HG02885 (cell line): ENCODE results near the gene CNTNAP2.

ENCODE experiments used
- ATAC-seq: cut with Tn5 transposase; IDR thresholded peaks from one replicate; pipeline ENCODE4 v1.9.1; 2021; ENCODE audit warnings: mild to moderate bottlenecking; ENCODE audit not compliant: unreplicated experiment, poor library complexity

CNTNAP2 gene

GRCh38 chr7:146411975-146412374, 295.4 kb downstream of the CNTNAP2 start:
- ATAC-seq, result no peak

DNA sequence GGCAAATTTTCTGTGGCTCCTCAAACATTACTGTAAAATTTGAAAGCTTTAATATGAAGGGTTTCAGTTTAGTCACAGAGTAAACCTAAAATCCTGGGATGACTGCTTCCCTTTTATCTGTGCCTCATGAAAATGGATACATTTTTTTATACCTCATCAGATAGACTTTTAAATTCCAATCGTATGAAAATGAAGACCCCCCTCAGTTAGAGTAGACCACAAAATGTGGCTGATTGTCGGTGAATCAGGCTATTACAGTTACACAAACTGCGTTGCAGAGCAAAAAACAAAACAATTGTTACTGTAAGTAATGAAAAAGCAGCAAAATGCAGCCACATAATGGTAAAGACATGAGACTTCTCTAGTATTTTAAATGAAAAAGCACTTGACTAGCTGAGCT, 296.2 kb downstream of the CNTNAP2 start:
- ATAC-seq, result no peak

- ATAC-seq, result no peak
Observed at GRCh38 chr7:146414373-146414772, 297.8 kb downstream of the CNTNAP2 start.

DNA sequence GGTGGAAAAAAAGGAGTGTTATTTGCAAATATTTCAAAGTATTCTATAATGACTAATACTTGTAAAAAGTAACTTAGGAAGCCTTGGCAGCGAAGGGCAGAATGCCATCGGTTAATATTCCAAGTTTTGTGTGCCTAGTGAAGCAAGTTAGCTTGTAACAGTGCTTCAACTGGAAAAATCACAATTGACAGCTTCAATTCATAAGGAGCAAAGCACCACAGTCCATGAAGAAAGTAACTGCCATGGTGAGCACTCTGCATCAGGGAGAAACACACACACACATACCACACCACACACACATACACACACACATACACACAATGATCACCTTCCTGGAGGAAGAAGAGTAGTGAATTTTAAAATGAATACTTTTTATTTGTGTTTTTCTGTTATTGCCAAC, 298.3 kb downstream of the CNTNAP2 start:
- ATAC-seq, result no peak

- ATAC-seq, result no peak
Observed at GRCh38 chr7:146417176-146417575, 300.6 kb downstream of the CNTNAP2 start.

- ATAC-seq, result no peak
Observed at GRCh38 chr7:146423446-146423845, 306.8 kb downstream of the CNTNAP2 start.

- no peak for ATAC-seq
Observed at GRCh38 chr7:146424084-146424483, 307.5 kb downstream of the CNTNAP2 start.

DNA sequence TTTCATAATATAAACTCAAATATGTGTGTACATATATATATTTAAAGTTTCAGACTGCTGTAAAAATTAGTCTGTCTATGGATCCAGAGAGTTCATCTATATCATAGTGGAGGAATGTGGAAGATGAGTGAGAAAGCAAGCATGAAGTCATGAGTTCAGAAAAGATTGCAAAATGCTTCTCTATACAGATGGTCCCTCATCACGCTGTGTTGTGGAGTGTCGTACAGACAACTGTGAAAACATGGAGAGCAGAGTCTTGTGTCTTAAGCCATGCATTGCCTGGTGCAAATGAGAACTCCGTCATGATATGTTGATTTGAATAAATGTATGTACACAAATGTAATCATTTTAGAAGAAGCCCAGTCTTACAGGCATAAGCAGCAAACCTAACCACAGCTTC, 316.9 kb downstream of the CNTNAP2 start:
- ATAC-seq, result no peak

- no peak for ATAC-seq
Observed at GRCh38 chr7:146443102-146443501, 326.5 kb downstream of the CNTNAP2 start.

GRCh38 chr7:146449625-146450024, 333.0 kb downstream of the CNTNAP2 start:
- no peak for ATAC-seq

GRCh38 chr7:146455091-146455655, 338.6 kb downstream of the CNTNAP2 start:
- ATAC-seq, result no peak

- no peak for ATAC-seq
Observed at GRCh38 chr7:146479040-146479439, 362.4 kb downstream of the CNTNAP2 start.

GRCh38 chr7:146486519-146486918, 369.9 kb downstream of the CNTNAP2 start:
- ATAC-seq, result no peak

- ATAC-seq, result no peak
Observed at GRCh38 chr7:146492017-146492416, 375.4 kb downstream of the CNTNAP2 start.

- ATAC-seq, result no peak
Observed at GRCh38 chr7:146494952-146495596, 378.5 kb downstream of the CNTNAP2 start.

DNA sequence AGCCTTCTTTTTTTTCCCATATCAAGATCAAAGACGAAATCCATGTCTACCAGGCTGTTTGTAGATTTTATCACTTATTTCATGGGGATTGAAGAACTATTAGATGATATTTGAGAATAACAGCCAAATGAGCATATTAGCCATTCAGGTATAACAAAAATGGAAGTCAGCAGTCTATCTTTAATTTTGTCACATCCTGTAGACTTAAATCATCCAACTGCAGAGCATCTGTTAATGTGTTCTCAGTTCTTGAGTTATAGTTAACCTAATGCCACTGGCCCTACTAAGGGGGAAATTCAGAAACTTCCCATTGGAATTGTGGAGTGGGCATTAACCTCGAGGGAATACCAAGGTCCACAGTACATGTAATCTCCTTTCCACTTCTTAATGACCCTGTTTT, 380.1 kb downstream of the CNTNAP2 start:
- ATAC-seq, result no peak

GRCh38 chr7:146499970-146500369, 383.4 kb downstream of the CNTNAP2 start:
- no peak for ATAC-seq

- ATAC-seq, result no peak
Observed at GRCh38 chr7:146503844-146504243, 387.2 kb downstream of the CNTNAP2 start.

- no peak for ATAC-seq
Observed at GRCh38 chr7:146510088-146510680, 393.6 kb downstream of the CNTNAP2 start.

DNA sequence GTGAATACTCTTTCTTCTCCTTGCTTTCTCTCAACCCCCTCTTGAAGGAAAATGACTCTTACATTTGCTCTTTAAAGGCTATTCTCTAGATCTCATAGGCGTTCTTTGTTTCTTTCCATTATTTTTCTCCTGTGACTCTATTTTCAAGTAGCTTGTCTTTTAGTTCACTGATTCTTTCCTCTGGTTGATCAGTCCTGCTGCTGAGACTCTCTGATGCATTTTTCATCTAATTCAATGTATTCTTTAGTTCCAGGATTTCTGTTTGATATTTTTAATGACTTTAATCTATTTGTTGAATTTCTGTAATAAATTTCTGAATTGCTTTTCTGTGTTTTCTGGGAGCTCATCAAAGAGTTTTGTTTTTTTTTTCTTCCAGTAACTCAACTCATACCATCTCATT, 397.7 kb downstream of the CNTNAP2 start:
- no peak for ATAC-seq

GRCh38 chr7:146528581-146528980, 412.0 kb downstream of the CNTNAP2 start:
- ATAC-seq, result no peak

- ATAC-seq, result no peak
Observed at GRCh38 chr7:146539836-146540235, 423.2 kb downstream of the CNTNAP2 start.
